ENCODE data around the gene ASCC1. TPM values are rescaled to one million over a fixed set of nuclear protein-coding genes. Genes with fewer than 3 reads are reported as not detected.
"Not testable (repeated sequence)": the region's sequence is repeated elsewhere in the genome, so short reads cannot be mapped to it uniquely, and the experiment has no call there.

The ASCC1 gene
- polyA plus RNA-seq (ENCODE audit: insufficient read length): 22.8 TPM

- DNase-seq: peak; percentile 96
Observed at GRCh38 chr10:72215611-72216549, at the start of gene ASCC1, which contains the start of gene ANAPC16. Gene ASCC1 (minus strand): TSS chr10:72216276. CDS start chr10:72213298, 2,978 bp downstream. Gene ANAPC16 (plus strand): TSS chr10:72216012. CDS start chr10:72223915, 7,903 bp downstream.

- DNase-seq: no peak
Observed at GRCh38 chr10:72265508-72265907, 49.4 kb upstream of the ASCC1 start.

GRCh38 chr10:72264536-72264935 lies 48.5 kb upstream of the ASCC1 start:
- no peak for DNase-seq

- no peak for DNase-seq
Observed at GRCh38 chr10:72263613-72264241, 47.7 kb upstream of the ASCC1 start.

GRCh38 chr10:72261784-72262404 lies 45.8 kb upstream of the ASCC1 start:
- no peak for DNase-seq

GRCh38 chr10:72260976-72261783 lies 45.1 kb upstream of the ASCC1 start:
- no peak for DNase-seq

- peak; percentile 90 for DNase-seq
Observed at GRCh38 chr10:72260239-72260975, 44.3 kb upstream of the ASCC1 start.

GRCh38 chr10:72259491-72260238 lies 43.6 kb upstream of the ASCC1 start:
- DNase-seq: peak; percentile 69

- no peak for DNase-seq
Observed at GRCh38 chr10:72258617-72259016, 42.5 kb upstream of the ASCC1 start.

- no peak for DNase-seq
Observed at GRCh38 chr10:72257051-72257892, 41.2 kb upstream of the ASCC1 start.

GRCh38 chr10:72255977-72256729 lies 40.1 kb upstream of the ASCC1 start:
- no peak for DNase-seq

- peak; percentile 87 for DNase-seq
Observed at GRCh38 chr10:72254813-72255568, 38.9 kb upstream of the ASCC1 start.

- DNase-seq: no peak
Observed at GRCh38 chr10:72253578-72253977, 37.5 kb upstream of the ASCC1 start.

- DNase-seq: peak; percentile 59
Observed at GRCh38 chr10:72252972-72253371, 36.9 kb upstream of the ASCC1 start.

GRCh38 chr10:72251635-72252034 lies 35.6 kb upstream of the ASCC1 start:
- no peak for DNase-seq

- DNase-seq: peak; percentile 89
Observed at GRCh38 chr10:72250666-72251065, 34.6 kb upstream of the ASCC1 start.

- DNase-seq: not testable (repeated sequence)
Observed at GRCh38 chr10:72249176-72249862, 33.2 kb upstream of the ASCC1 start.

Measured in hindlimb muscle (tissue), 1 donor.